Thymus (tissue), 11 donors: Measurements from ENCODE around the gene CLCNKA. TPM values are rescaled to one million over a fixed set of nuclear protein-coding genes. Genes with fewer than 3 reads are reported as not detected.
A peak's percentile ranks its signal among the peaks of the same experiment; 100 is the strongest.

Source experiments
- DNase-seq, 9 donors: peaks; one replicate each; pipeline ENCODE4 v3.0.0-alpha.2; 2013; ENCODE audit warnings: low spot score in 9 of 9, low read depth in 6 of 9, missing footprints in 1 of 9
- H3K27ac ChIP-seq, 2 donors: one replicate each; pipeline ENCODE4 v1.5.1; 2013; ENCODE audit warnings: control low read depth in 1 of 2, low read depth in 1 of 2, low read length in 1 of 2, mild to moderate bottlenecking in 1 of 2, moderate library complexity in 1 of 2
- H3K27me3 ChIP-seq, 2 donors: one replicate each; pipeline ENCODE4 v1.5.1; 2013; ENCODE audit warnings: low read length in 1 of 2; ENCODE audit not compliant: control insufficient read depth in 2 of 2, insufficient read depth in 1 of 2
- H3K36me3 ChIP-seq, 2 donors: one replicate each; pipeline ENCODE4 v1.5.1; 2013; ENCODE audit warnings: low read length in 1 of 2, mild to moderate bottlenecking in 1 of 2, moderate library complexity in 1 of 2; ENCODE audit not compliant: control insufficient read depth in 2 of 2, insufficient read depth in 2 of 2
- H3K4me1 ChIP-seq, 2 donors: one replicate each; pipeline ENCODE4 v1.5.1; 2013; ENCODE audit warnings: low read length in 2 of 2; ENCODE audit not compliant: control insufficient read depth in 2 of 2, insufficient read depth in 2 of 2
- H3K4me3 ChIP-seq, 2 donors: one replicate each; pipeline ENCODE4 v1.5.1; 2013; ENCODE audit warnings: low read length in 2 of 2, control low read depth in 1 of 2, mild to moderate bottlenecking in 1 of 2
- H3K9me3 ChIP-seq, 2 donors: one replicate each; pipeline ENCODE4 v1.5.1; 2013; ENCODE audit warnings: low read length in 1 of 2, mild to moderate bottlenecking in 1 of 2; ENCODE audit not compliant: control insufficient read depth in 2 of 2, insufficient read depth in 1 of 2
- WGBS: extraction: QIAGEN DNeasy Blood & Tissue Kit; methylation state at CpG from one replicate; pipeline ENCODE4 v1.1.7; 2013; 5-methylcytosine and 5-hydroxymethylcytosine counted together
- polyA plus RNA-seq: library from polyadenylated mRNA; stranded (reverse); fragments of 200-250 nt; gene quantifications from one replicate; pipeline ENCODE4 v1.2.3, GENCODE V29; 2013
- total RNA-seq: library from RNA; stranded (reverse); fragments of 120-200 nt; gene quantifications from one replicate; pipeline ENCODE4 v1.2.4, GENCODE V29; 2013
- donor health status: healthy.

Gene CLCNKA
- total and polyA plus RNA-seq, 2 donors = under 0.01 to 0.30 TPM

DNA sequence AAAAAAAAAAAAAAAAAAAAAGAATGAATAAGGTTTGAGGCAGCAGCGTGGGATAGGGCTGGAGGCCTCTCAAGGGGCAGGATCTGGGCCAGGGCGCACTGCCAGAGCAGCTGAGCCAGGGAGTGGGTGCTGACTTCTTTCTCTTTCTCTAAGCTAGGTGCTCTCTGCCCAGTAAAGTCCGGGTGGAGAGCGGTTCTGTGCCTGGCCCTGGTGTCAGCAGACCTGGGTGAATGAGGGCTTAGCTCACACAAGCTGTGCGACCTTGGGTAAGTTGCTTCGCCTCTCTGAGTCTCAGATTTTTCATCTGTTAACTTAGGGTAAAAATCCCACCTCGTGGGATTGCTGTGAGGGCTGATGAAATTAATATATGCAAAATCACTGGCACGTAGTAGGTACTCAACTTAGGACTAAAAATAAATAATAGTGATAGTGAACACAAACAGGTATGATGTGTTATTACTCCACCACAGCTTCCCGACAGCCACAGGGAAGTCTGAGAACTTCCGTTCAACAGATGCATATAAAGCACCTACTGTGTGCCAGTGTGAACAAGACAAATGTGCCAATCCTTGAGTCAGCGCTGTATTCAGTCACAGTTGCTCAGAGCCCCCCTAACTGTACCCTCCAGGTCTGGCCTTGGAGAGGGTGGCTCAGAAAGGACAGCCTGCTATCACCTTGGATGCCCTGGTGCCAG lies 53.6 kb downstream of the CLCNKA start:
- Histone ChIP-seq H3K27ac (no peak overlapping the region), H3K36me3 (no peaks in the 10 kb centered on the region), H3K27me3 (peaks cover 23 to 65% of the 10 kb centered on the region in 2 donors), H3K4me3 (no peak overlapping the region), H3K4me1 (peaks cover 8 to 21% of the 10 kb centered on the region in 2 donors), H3K9me3 (peaks cover 0 to 10% of the 10 kb centered on the region in 2 donors)
- 91% methylated on average over 11 of the region's 11 CpGs for WGBS
- DNase-seq = no peak

DNA sequence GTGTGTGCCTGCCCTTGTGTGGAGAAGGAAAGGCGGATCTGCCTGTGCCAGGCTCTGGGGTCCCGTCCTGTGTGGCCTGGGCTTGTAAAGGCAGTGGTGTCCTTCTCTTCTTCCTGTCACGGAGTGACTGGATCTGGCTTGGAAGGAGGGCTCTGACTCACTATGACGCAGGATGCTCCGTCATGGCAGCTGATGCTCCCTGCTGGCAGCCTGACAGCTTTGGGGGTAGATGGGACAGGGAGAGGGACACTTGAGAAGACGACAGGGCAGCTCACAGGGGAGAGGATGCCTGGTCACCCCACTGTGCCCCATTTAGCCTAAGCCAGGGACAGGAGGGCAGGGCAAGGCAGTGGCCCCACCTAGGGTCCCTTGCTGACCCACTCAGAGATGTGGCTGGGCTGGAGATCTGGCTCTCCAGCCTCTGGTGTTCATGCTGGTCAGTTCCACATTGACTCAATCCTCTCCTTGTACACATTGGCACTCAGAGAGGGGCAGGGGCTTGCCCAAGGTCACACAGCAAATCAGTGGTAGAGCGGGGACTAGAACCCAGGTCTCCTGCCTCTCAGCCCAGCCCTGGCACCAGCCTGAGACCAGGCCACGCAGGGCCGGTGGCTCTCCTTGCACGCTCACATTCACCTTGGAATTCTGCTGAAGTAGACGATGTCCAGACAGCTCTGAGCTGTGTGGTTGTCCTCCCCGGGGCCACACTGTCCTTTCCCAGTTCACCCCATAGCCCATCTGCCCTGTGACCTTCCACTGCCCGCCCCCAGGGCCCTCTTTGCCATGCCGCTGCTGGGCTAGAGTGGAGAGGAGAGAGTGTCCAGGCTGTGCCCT lies 54.4 kb downstream of the CLCNKA start:
- Histone ChIP-seq H3K4me1 (peaks cover 8 to 21% of the 10 kb centered on the region in 2 donors), H3K36me3 (no peaks in the 10 kb centered on the region), H3K4me3 (no peak overlapping the region), H3K27me3 (peaks cover 23 to 59% of the 10 kb centered on the region in 2 donors), H3K27ac (no peak overlapping the region), H3K9me3 (peaks cover 0 to 10% of the 10 kb centered on the region in 2 donors)
- 91% methylated on average over 14 of the region's 14 CpGs for WGBS
- DNase-seq = no peak

DNA sequence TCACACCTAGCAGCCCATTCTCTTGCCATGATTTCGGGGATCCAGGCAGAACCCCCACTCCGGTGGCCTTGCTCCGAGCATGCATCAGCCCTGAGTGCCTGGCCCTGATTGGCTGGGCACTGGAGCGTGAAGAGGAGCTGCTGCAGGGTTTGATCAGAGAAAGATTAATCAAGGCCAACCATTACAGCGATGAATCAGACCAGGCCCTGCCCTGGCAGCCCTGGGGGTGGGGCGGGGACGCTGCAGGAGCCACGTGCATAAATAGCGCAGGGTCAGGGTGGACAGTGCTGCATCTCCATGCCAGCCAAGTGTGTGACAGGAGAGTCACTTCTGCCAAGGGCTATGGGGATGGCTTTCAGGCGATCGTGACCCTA lies 55.0 kb downstream of the CLCNKA start:
- peaks cover 21 to 53% of the 10 kb centered on the region in 2 donors for H3K27me3 ChIP-seq
- no peak overlapping the region for H3K27ac ChIP-seq
- H3K4me3 ChIP-seq = no peak overlapping the region
- 95% methylated on average over 11 of the region's 11 CpGs for WGBS
- peaks cover 0 to 10% of the 10 kb centered on the region in 2 donors for H3K9me3 ChIP-seq
- no peak for DNase-seq
- no peaks in the 10 kb centered on the region for H3K36me3 ChIP-seq
- H3K4me1 ChIP-seq = peaks cover 8 to 21% of the 10 kb centered on the region in 2 donors

DNA sequence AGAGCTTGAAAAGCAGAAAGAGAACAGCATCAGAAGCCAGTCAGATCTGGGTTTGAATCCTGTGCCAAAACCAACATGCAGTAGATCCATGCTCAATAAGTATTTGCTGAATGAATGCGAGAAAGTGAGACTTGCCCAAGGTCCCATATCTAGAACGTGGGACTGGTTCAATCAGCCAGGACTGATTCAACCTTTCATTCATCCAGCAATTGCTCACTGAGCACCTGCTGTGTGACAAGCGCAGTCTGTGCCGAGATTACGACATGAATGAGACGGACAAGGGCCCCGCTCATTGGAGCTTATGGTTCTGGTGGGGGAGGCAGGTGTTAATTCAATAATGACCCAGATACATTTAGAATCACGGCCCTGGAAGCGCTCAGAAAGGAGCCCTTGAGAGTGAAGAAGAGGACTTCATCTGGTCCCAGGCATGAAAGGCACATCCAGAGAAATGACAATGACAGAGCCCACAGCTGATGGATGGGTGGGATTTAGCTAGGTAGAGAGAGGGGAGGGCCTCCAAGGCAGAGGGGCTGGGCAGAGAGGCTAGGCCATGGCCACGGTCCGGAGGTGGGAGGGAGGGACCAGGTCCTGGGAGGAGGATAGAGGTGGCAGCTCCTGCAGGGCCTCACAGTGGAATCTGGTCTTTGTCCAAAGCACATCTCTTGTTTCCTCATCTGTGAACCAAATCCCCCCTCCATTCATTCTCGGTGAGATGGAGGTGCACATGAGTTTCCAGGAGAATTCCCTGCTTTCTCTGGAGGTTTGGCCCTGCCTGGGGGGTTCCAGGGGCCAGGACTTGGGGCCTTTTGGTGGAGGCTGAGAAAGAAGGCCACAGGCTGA lies 55.8 kb downstream of the CLCNKA start:
- H3K27ac ChIP-seq = no peak overlapping the region
- H3K36me3 ChIP-seq = no peaks in the 10 kb centered on the region
- WGBS = 93% methylated on average over 12 of the region's 12 CpGs
- H3K9me3 ChIP-seq = peaks cover 0 to 5% of the 10 kb centered on the region in 2 donors
- H3K4me1 ChIP-seq = peaks cover 8 to 24% of the 10 kb centered on the region in 2 donors
- no peak overlapping the region for H3K4me3 ChIP-seq
- DNase-seq = no peak
- peaks cover 14 to 45% of the 10 kb centered on the region in 2 donors for H3K27me3 ChIP-seq

DNA sequence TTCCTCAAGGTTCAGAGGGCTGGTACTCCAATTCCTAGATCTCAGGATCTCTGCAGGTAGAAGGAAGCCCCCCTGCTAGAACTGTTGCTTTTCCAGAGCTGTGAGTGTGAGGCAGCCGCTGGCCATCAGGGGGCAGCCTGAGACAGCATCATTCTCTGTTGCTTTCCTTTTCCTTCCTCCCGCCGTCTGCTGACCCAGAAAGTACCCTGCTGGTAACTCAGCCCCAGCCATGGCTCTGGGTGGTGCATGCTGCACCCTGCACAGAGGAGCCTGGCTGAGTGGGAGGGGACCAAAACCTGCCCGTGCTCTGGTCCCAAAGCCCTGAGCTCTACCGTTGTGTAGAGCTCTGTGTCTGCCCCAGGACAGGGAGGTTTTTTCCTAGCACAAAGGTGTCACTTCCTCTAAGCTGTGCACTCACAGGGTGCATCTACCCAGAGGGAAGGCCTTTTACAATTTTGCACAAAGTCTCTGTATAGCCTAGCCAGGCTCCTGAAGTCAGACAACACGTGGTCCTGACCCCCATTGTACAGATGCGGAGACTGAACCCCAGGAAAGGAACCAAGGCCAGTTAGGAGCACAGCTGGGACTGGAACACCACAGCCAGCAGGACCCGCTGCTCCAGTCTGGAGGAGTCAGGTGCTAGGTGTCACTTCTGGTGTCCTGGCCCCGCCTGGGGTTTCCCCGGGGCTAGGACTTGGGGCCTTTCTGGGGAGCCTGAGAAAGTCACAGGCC lies 57.3 kb downstream of the CLCNKA start:
- peak overlapping the region; percentile 27 to 39 for H3K27ac ChIP-seq

DNA sequence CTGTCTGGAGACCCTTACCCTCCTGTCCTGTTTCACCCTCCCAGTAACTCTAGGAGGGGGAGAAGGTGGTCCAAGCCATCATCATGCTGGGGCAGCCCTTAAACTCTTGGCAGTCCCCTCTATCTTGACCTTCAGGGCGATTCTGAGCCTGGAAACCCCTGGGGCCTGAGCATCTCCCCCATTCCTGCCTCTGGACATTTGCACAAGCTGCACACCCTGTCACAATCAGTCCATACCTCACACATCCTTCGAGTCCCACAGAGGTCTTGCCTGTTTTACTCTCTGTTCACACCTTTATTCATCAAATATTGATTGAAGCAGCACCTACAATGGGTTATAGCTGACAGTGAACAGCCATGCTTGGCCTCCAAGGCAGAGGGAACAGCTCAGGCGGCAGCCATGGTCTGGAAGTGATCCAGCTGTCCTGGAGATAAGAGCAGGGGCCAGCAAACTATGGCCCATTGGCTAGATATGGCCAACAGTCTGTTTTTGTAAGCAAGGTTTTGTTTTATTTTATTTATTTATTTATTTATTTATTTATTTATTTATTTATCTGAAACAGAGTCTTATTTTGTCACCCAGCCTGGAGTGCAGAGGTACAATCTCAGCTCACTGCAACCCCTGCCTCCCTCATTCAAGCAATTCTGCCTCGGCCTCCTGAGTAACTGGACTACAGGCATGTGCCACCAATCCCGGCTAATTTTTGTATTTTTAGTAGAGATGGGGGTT lies 58.8 kb downstream of the CLCNKA start:
- WGBS = 97% methylated on average over 5 of the region's 5 CpGs
- Histone ChIP-seq H3K4me3 (no peak overlapping the region), H3K27ac (no peak overlapping the region), H3K36me3 (no peaks in the 10 kb centered on the region), H3K27me3 (peaks cover 1 to 18% of the 10 kb centered on the region in 2 donors), H3K9me3 (no peaks in the 10 kb centered on the region), H3K4me1 (peaks cover 3 to 15% of the 10 kb centered on the region in 2 donors)
- no peak for DNase-seq

More for the DNA sequence above, 57.3 kb downstream of the CLCNKA start:
- H3K9me3 ChIP-seq = no peaks in the 10 kb centered on the region
- peaks cover 5 to 33% of the 10 kb centered on the region in 2 donors for H3K27me3 ChIP-seq
- peaks cover 3 to 15% of the 10 kb centered on the region in 2 donors for H3K4me1 ChIP-seq
- H3K36me3 ChIP-seq = no peaks in the 10 kb centered on the region
- peak; percentile 67 to 90 (median 78) for DNase-seq
- WGBS = 50% methylated on average over 10 of the region's 10 CpGs
- peak overlapping the region in 1 of 2 donors; percentile 23 for H3K4me3 ChIP-seq

DNA sequence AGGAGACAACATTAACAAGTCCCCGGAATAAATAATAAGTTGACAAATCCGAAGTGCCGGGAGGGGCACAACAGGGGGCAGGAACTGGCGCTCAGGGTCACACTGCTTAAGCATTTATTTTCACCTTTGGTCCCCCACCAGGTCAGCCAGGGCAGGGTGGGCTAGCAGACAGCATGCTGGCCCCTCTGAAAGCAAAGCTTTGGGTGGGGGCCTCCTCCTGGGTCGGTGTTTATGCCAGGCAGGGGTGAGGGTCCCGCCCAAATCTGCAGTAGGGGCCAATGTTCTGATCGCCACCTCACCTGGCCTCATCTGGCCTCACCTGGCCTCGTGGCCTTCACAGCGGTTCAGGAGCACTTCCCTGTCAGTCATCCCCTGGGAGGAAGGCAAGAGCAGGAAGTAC lies 59.8 kb downstream of the CLCNKA start:
- no peak overlapping the region for H3K27ac ChIP-seq
- WGBS = 93% methylated on average over 9 of the region's 9 CpGs
- H3K36me3 ChIP-seq = no peaks in the 10 kb centered on the region
- DNase-seq = no peak
- no peaks in the 10 kb centered on the region for H3K9me3 ChIP-seq
- H3K4me1 ChIP-seq = peaks cover 3 to 15% of the 10 kb centered on the region in 2 donors
- H3K4me3 ChIP-seq = no peak overlapping the region
- H3K27me3 ChIP-seq = peaks cover 0 to 8% of the 10 kb centered on the region in 2 donors
